ENCODE results near the gene RNF223.
A peak's percentile ranks its signal among the peaks of the same experiment; 100 is the strongest.
"Not testable (repeated sequence)": the region's sequence is repeated elsewhere in the genome, so short reads cannot be mapped to it uniquely, and the experiment has no call there.

The RNF223 gene

GRCh38 chr1:1087351-1088028 is 13.4 kb upstream of the RNF223 start:
- no peak for DNase-seq (ENCODE audit: low read depth in 3 of 3)

- no peak for DNase-seq (ENCODE audit: low read depth in 3 of 3)
These were observed 12.8 kb upstream of the RNF223 start for GRCh38 chr1:1086911-1087341.

GRCh38 chr1:1085911-1086841 is 12.1 kb upstream of the RNF223 start:
- no peak for DNase-seq (ENCODE audit: low read depth in 3 of 3)

GRCh38 chr1:1085171-1085841 is 11.2 kb upstream of the RNF223 start:
- DNase-seq (ENCODE audit: low read depth in 3 of 3), result no peak

- DNase-seq (ENCODE audit: low read depth in 3 of 3), result no peak
These were observed 10.5 kb upstream of the RNF223 start for GRCh38 chr1:1084372-1085170.

- DNase-seq (ENCODE audit: low read depth in 3 of 3), result no peak
These were observed 9.6 kb upstream of the RNF223 start for GRCh38 chr1:1083416-1084371.

- DNase-seq (ENCODE audit: low read depth in 3 of 3), result no peak
These were observed 8.8 kb upstream of the RNF223 start for GRCh38 chr1:1082776-1083415.

GRCh38 chr1:1082239-1082775 is 8.2 kb upstream of the RNF223 start:
- no peak for DNase-seq (ENCODE audit: low read depth in 3 of 3)

- DNase-seq (ENCODE audit: low read depth in 3 of 3), result no peak
These were observed 7.5 kb upstream of the RNF223 start for GRCh38 chr1:1081311-1082238.

- DNase-seq (ENCODE audit: low read depth in 3 of 3), result no peak
These were observed 6.8 kb upstream of the RNF223 start for GRCh38 chr1:1080951-1081310.

- DNase-seq (ENCODE audit: low read depth in 3 of 3), result no peak
These were observed 6.1 kb upstream of the RNF223 start for GRCh38 chr1:1080122-1080757.

GRCh38 chr1:1079408-1080121 is 5.5 kb upstream of the RNF223 start:
- peak in 2 of 3 experiments; percentile 26 to 30 for DNase-seq (ENCODE audit: low read depth in 3 of 3)

- DNase-seq (ENCODE audit: low read depth in 3 of 3), result not testable (repeated sequence)
These were observed 3.3 kb upstream of the RNF223 start for GRCh38 chr1:1077396-1077795.

- DNase-seq (ENCODE audit: low read depth in 3 of 3), result no peak
These were observed 1.2 kb upstream of the RNF223 start for GRCh38 chr1:1075148-1075935.

- no peak for DNase-seq (ENCODE audit: low read depth in 3 of 3)
These were observed 583 bp upstream of the RNF223 start for GRCh38 chr1:1074631-1075147.
